PC-9 (cell line): Measurements from ENCODE around the gene SIPA1L3.

Experiments used
- CTCF ChIP-seq: fragments of 200-600 bp; sonication (generic); conservative IDR thresholded peaks from 2 replicates; pipeline ENCODE4 v1.6.1; 2017; ENCODE audit warnings: mixed run types, antibody characterized with exemption, mild to moderate bottlenecking, moderate library complexity
- EZH2 ChIP-seq: fragments of 200-600 bp; sonication (generic); IDR thresholded peaks from 2 replicates; pipeline ENCODE4 v1.8.0; 2017; ENCODE audit warnings: antibody characterized with exemption, low read depth

- TF ChIP-seq CTCF (no peak), EZH2 (no peak)
Measured at GRCh38 chr19:38182536-38183210, 275.7 kb downstream of the SIPA1L3 start.
